ENCODE measurements around the gene RPAP2.

GRCh38 chr1:92442351-92442750 lies 143.5 kb downstream of the RPAP2 start:
- TF ChIP-seq POLR2AphosphoS5 (IDR thresholded peaks at IDR 0.05; ENCODE audit: low read depth, low read length) = no peak
- TF ChIP-seq POLR2A (IDR thresholded peaks at IDR 0.05; ENCODE audit: low read depth, low read length) = no peak
- TF ChIP-seq TAF1 (IDR thresholded peaks at IDR 0.05; ENCODE audit: low read depth, low read length) = no peak

All from GM12891 (cell line).